A673 (cell line): ENCODE measurements around the gene MRRF. TPM values are rescaled to one million over a fixed set of nuclear protein-coding genes. Genes with fewer than 3 reads are reported as not detected.

Experiments used
- BruUV-seq: library from RNA; stranded (reverse); fragments of 400-500 nt; replicated peaks from 2 replicates; lab custom pipeline; 2021; lab: Mats Ljungman, UMichigan
- CTCF ChIA-PET: fragments of 300-600 bp; sonication (Branson Sonifier 250); formaldehyde crosslinking; loops from one replicate; lab custom pipeline; 2022; ENCODE audit warnings: antibody characterized with exemption; lab: Charles Lee
- POLR2A ChIA-PET: fragments of 300-600 bp; sonication (Branson Sonifier 250); formaldehyde crosslinking; loops from one replicate; lab custom pipeline; 2022; ENCODE audit warnings: antibody characterized with exemption; ENCODE audit not compliant: low non-redundant PET; lab: Charles Lee
- DNase-seq: peaks from one replicate; pipeline ENCODE4 v3.0.0-alpha.2; 2015; ENCODE audit warnings: low spot score
- H3K27ac ChIP-seq: fragments of 200-600 bp; sonication (generic); 2 replicates; pipeline ENCODE4 v1.5.1; 2016; ENCODE audit warnings: mixed run types, low read depth, mild to moderate bottlenecking, mixed read lengths, antibody characterized with exemption, low read length; ENCODE audit not compliant: poor library complexity, severe bottlenecking
- H3K27me3 ChIP-seq: fragments of 200-600 bp; sonication (generic); replicated peaks from 2 replicates; pipeline ENCODE4 v1.6.1; 2017; ENCODE audit warnings: mixed run types, low read depth, mild to moderate bottlenecking, mixed read lengths, antibody characterized with exemption, low read length; ENCODE audit not compliant: insufficient read depth, poor library complexity
- H3K36me3 ChIP-seq: fragments of 200-600 bp; sonication (generic); 2 replicates; pipeline ENCODE4 v1.6.1; 2016; ENCODE audit warnings: mixed run types, mild to moderate bottlenecking, mixed read lengths, antibody characterized with exemption, low read length; ENCODE audit not compliant: insufficient read depth, poor library complexity, severe bottlenecking
- H3K4me1 ChIP-seq: fragments of 200-600 bp; sonication (generic); 2 replicates; pipeline ENCODE4 v1.6.1; 2017; ENCODE audit warnings: mixed run types, mild to moderate bottlenecking, mixed read lengths, antibody characterized with exemption, low read length; ENCODE audit not compliant: insufficient read depth, poor library complexity, severe bottlenecking
- H3K4me3 ChIP-seq: fragments of 200-600 bp; sonication (generic); 2 replicates; pipeline ENCODE4 v1.5.1; 2016; ENCODE audit warnings: low read depth, mixed run types, mild to moderate bottlenecking, mixed read lengths, low read length; ENCODE audit not compliant: poor library complexity, severe bottlenecking
- H3K9me3 ChIP-seq: fragments of 200-600 bp; sonication (generic); 2 replicates; pipeline ENCODE4 v1.6.1; 2016; ENCODE audit warnings: mixed run types, low read depth, mild to moderate bottlenecking, mixed read lengths, antibody characterized with exemption, low read length; ENCODE audit not compliant: poor library complexity, severe bottlenecking
- CTCF ChIP-seq: fragments of 300-800, 200-600 bp; sonication (generic); conservative IDR thresholded peaks from 2 replicates; pipeline ENCODE4 v1.5.1; 2017; ENCODE audit warnings: low read depth, mild to moderate bottlenecking, antibody characterized with exemption, low read length, moderate library complexity, mixed read lengths
- EZH2 ChIP-seq: fragments of 200-600 bp; sonication (generic); IDR thresholded peaks from 2 replicates; pipeline ENCODE4 v1.6.1; 2017; ENCODE audit warnings: borderline replicate concordance, low read depth, mild to moderate bottlenecking, mixed read lengths, antibody characterized with exemption, low read length; ENCODE audit not compliant: poor library complexity, severe bottlenecking
- intact Hi-C: fragments of 100-400 bp; cut with micrococcal nuclease; formaldehyde crosslinking; loops from one replicate; pipeline ENCODE4 v1.10.0; 2022; ENCODE audit not compliant: unreplicated experiment
- total RNA-seq: library from RNA; stranded (reverse); gene quantifications from 2 replicates; pipeline ENCODE4 v1.2.3, GENCODE V29; 2021

The MRRF gene
- total RNA-seq, 1 experiment from 2014 or later: 44.9 TPM

GRCh38 chr9:122265149-122265915, 650 bp downstream of the MRRF start:
- DNase-seq: peak; percentile 21
- ChIA-PET CTCF (interaction anchor here (0.6 to 0.9 kb wide), 2 partner anchors 71 to 566 kb away, joined by 3 to 6 read pairs; no protein-coding TSS in a partner anchor), POLR2A (no interaction called here)
- no peak for TF ChIP-seq CTCF
- TF ChIP-seq EZH2: no peak
- peak overlapping the region; percentile 89 for H3K4me3 ChIP-seq
- H3K27ac ChIP-seq: peak overlapping the region; percentile 92
- TSS peak; percentile 85 for BruUV-seq
- peaks cover 8% of the 10 kb centered on the region for H3K36me3 ChIP-seq
- H3K9me3 ChIP-seq: no peaks in the 10 kb centered on the region
- intact Hi-C loops: loop anchor here (10.0 kb wide), 1 partner anchor 111 kb away; the partner anchor contains the start of genes MORN5 and NDUFA8
- H3K27me3 ChIP-seq: no peaks in the 10 kb centered on the region
- H3K4me1 ChIP-seq: peaks cover 12% of the 10 kb centered on the region

DNA sequence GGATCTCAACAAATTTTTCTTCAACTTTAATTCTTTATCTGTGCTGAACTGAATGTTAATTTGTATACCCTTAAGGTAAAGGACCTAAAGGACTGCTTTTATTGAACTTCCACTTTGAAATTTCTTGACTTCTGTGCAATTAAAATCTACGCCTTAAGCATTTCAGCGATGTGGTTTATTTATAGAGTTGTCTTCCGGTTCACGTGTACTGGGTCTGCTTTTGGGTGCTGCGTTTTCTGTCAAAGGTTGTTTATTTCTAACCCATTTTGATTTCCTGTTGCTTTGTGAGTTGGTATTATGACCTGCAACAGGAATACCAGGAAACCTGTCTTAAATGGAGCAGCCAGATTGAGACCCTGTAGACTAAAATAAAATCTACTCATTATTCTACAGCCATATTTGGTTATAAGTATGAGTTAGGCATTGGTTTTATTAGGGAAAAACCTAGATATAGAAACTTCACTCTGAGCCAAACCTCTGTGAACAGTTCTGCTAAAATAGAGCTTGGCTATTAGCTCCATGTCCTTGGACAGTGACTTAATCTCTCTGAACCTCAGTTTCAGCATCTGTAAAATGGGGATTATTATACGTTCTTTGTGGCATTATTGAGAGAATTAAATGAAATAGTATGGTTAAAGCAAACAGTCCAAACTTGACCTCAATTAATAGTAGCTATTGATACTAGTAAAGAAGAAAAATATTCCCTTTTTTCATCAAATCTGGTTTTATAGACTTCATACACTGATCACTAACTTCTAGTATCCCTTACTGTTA, 3.5 kb downstream of the MRRF start:
- no peak for TF ChIP-seq CTCF
- no peak for DNase-seq
- no TSS peak for BruUV-seq
- H3K9me3 ChIP-seq: no peaks in the 10 kb centered on the region
- H3K27me3 ChIP-seq: no peaks in the 10 kb centered on the region
- CTCF ChIA-PET: no interaction called here
- POLR2A ChIA-PET: interaction anchor here (0.6 kb wide), 1 partner anchor 1417 kb away, joined by 21 read pairs; no protein-coding TSS in a partner anchor
- no peak overlapping the region for H3K4me3 ChIP-seq
- peaks cover 6% of the 10 kb centered on the region for H3K4me1 ChIP-seq
- intact Hi-C loops: loop anchor here (10.0 kb wide), 1 partner anchor 113 kb away; the partner anchor contains the start of genes MORN5 and NDUFA8
- H3K36me3 ChIP-seq: peaks cover 20% of the 10 kb centered on the region
- H3K27ac ChIP-seq: no peak overlapping the region

GRCh38 chr9:122274055-122274454, 9.4 kb downstream of the MRRF start:
- no peaks in the 10 kb centered on the region for H3K4me1 ChIP-seq
- H3K27ac ChIP-seq: no peak overlapping the region
- ChIA-PET POLR2A (no interaction called here), CTCF (no interaction called here)
- no peak for DNase-seq
- H3K27me3 ChIP-seq: no peaks in the 10 kb centered on the region
- TF ChIP-seq EZH2 (no peak), CTCF (no peak)
- intact Hi-C loops: no loop called here
- H3K36me3 ChIP-seq: peaks cover 34% of the 10 kb centered on the region
- peaks cover 21% of the 10 kb centered on the region for H3K9me3 ChIP-seq
- no TSS peak for BruUV-seq
- no peak overlapping the region for H3K4me3 ChIP-seq
